Nephron progenitor cell (in vitro differentiated cells): Measurements from ENCODE around the gene NEMP1.
A peak's percentile ranks its signal among the peaks of the same experiment; 100 is the strongest.

Experiments
- DNase-seq: peaks from one replicate; pipeline ENCODE4 v3.0.0; 2021
- H3K27ac Mint-ChIP-seq: 2 replicates; pipeline ENCODE4 v1.8.0; 2021; ENCODE audit warnings: mild to moderate bottlenecking, moderate library complexity, mixed read lengths
- H3K27me3 Mint-ChIP-seq: 2 replicates; pipeline ENCODE4 v1.8.0; 2021; ENCODE audit warnings: mild to moderate bottlenecking, low read depth, mixed read lengths; ENCODE audit not compliant: poor library complexity
- H3K36me3 Mint-ChIP-seq: 2 replicates; pipeline ENCODE4 v1.8.0; 2021; ENCODE audit warnings: low read depth, mixed read lengths
- H3K4me1 Mint-ChIP-seq: 2 replicates; pipeline ENCODE4 v1.8.0; 2021; ENCODE audit warnings: mixed read lengths
- H3K4me3 Mint-ChIP-seq: 2 replicates; pipeline ENCODE4 v1.8.0; 2021; ENCODE audit warnings: mild to moderate bottlenecking, moderate library complexity, mixed read lengths
- H3K9me3 Mint-ChIP-seq: 2 replicates; pipeline ENCODE4 v1.8.0; 2021; ENCODE audit warnings: mild to moderate bottlenecking, moderate library complexity, mixed read lengths
- CTCF ChIP-seq: fragments of 200-600 bp; sonication (generic); IDR thresholded peaks from 2 replicates; pipeline ENCODE4 v1.5.0; 2021; ENCODE audit warnings: antibody characterized with exemption

NEMP1 gene

GRCh38 chr12:57012600-57013465, 65.8 kb downstream of the NEMP1 start:
- Mint-ChIP-seq H3K27me3 (peaks cover 50% of the 10 kb centered on the region), H3K27ac (no peak overlapping the region), H3K4me3 (no peak overlapping the region), H3K4me1 (peaks cover 25% of the 10 kb centered on the region), H3K9me3 (no peaks in the 10 kb centered on the region), H3K36me3 (no peaks in the 10 kb centered on the region)
- no peak for DNase-seq
- no peak for TF ChIP-seq CTCF

- DNase-seq = no peak
- H3K4me1 Mint-ChIP-seq = peaks cover 27% of the 10 kb centered on the region
Observed at GRCh38 chr12:57011438-57012424, 66.9 kb downstream of the NEMP1 start.

GRCh38 chr12:57010627-57011247, 67.9 kb downstream of the NEMP1 start:
- Mint-ChIP-seq H3K4me3 (no peak overlapping the region), H3K27me3 (peaks cover 41% of the 10 kb centered on the region), H3K27ac (no peak overlapping the region), H3K9me3 (no peaks in the 10 kb centered on the region), H3K36me3 (no peaks in the 10 kb centered on the region), H3K4me1 (peaks cover 29% of the 10 kb centered on the region)
- TF ChIP-seq CTCF = no peak
- DNase-seq = no peak

More at GRCh38 chr12:57011438-57012424, 66.9 kb downstream of the NEMP1 start:
- Mint-ChIP-seq H3K27me3 (peaks cover 47% of the 10 kb centered on the region), H3K4me3 (no peak overlapping the region), H3K9me3 (no peaks in the 10 kb centered on the region), H3K36me3 (no peaks in the 10 kb centered on the region), H3K27ac (peak overlapping the region; percentile 19)
- no peak for TF ChIP-seq CTCF

GRCh38 chr12:57009949-57010626, 68.5 kb downstream of the NEMP1 start:
- Mint-ChIP-seq H3K36me3 (peaks cover 5% of the 10 kb centered on the region), H3K4me3 (no peak overlapping the region), H3K9me3 (no peaks in the 10 kb centered on the region), H3K4me1 (peaks cover 35% of the 10 kb centered on the region), H3K27ac (no peak overlapping the region), H3K27me3 (peaks cover 36% of the 10 kb centered on the region)
- DNase-seq = no peak
- no peak for TF ChIP-seq CTCF

GRCh38 chr12:57008178-57008577, 70.4 kb downstream of the NEMP1 start:
- H3K9me3 Mint-ChIP-seq = no peaks in the 10 kb centered on the region
- TF ChIP-seq CTCF = peak; percentile 57
- no peak for DNase-seq
- H3K27ac Mint-ChIP-seq = no peak overlapping the region
- H3K36me3 Mint-ChIP-seq = peaks cover 19% of the 10 kb centered on the region
- peak overlapping the region; percentile 57 for H3K4me3 Mint-ChIP-seq
- peaks cover 17% of the 10 kb centered on the region for H3K27me3 Mint-ChIP-seq
- H3K4me1 Mint-ChIP-seq = peaks cover 51% of the 10 kb centered on the region
